ENCODE data around the gene TSPAN31.
A peak's percentile ranks its signal among the peaks of the same experiment; 100 is the strongest.
"Not testable (repeated sequence)": the region's sequence is repeated elsewhere in the genome, so short reads cannot be mapped to it uniquely, and the experiment has no call there.

TSPAN31 gene

DNA sequence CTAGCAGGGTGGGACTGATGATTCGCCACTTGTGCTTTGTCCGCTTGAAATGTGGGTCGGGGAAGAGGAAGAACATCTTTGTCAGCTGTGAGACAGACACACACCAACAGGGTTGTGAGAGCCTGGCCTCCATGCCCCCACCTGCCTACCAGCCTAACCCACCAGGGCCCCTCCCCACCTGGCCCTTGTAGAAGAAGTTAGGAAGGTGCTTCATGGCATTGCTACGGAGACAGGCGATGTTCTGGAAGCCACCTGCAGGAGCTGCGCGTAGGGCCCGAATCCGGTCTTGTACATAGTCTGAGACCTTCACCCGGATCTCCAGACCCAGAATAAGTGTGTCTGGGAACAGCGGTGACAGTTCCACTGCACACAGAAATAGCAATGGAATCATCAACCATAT, 24.8 kb downstream of the TSPAN31 start:
- no peak for DNase-seq

DNA sequence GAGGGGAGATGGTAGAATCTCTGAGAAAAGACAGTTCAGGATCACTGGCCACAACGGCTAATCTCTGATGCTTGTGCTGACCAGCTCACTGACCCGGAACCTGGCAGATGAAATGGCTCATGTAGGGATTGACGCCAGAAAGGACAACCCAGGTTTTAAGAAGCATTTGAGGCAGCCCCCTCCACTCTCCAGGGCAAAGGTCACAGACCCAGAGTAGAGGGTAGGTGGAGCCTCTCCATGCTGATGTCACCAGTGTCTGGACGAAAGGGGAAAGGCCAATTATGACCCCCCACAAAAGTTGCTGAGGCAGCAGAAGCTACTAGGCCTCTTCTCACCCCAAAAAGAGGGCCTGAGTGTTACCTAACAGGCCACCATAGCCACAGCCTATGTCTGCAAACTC, 25.9 kb downstream of the TSPAN31 start:
- no peak for DNase-seq

DNA sequence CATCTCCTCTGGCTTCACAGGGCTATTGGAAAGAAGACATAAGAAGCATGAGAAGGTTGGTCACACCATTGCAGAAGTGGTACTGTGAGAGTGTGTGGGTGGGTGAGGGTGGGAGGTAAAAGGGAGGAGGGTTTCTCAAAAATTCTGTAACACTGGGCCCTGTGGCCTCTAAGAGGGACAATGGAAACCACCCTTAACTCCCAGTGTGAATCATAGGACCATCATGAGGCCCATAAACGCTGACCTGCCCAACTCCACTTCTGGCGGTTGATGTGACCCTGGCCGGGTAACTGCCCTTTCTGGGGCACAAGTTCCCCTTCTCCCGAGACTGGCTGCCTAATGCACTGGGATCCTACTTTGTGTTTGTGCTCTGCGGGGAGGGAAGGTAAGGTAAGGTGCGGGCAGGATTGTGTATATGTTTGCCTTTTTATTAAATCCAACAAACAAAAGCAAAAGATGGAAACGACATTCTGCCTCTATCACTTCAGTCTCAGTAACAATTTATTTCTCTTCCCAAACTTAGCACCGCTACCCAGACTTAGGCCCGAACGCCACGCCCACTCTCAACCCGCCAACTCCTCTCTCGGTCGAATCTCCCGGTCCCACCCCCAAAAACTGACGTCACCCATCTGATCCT, 26.5 kb downstream of the TSPAN31 start:
- DNase-seq = peak; percentile 92

DNA sequence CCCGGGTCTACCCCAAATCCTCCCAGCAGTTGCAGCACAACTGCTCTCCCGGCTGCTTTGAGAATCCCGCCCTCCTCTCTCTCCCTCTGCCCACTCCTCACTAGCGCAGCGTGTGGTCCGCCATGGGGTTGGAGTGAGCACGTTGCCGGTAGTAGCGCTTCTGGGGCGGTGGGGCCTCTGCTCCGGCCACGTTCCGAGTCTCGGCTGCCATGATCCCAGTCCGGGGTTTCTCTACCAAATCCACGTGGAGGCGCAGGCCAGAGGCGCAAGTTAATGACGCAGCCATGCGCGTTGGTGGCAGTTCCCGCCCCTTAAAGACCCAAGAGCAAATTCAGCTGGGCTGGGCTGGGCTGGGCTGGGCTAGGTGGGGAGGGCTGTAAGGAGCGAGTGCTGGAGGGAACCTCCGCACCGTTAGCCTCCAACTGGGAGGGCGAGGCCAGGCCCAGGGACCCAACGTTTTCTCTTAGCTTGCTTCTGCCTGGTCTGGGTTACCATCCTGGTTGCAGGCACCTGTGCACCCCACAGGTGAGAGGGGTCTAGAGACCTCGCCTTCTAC, 27.1 kb downstream of the TSPAN31 start, which contains the start of gene METTL1:
METTL1 (minus strand) TSS at position 233 of the 556 bp plus-strand sequence; CDS start at position 211, 22 bp downstream.
- peak; percentile 95 for DNase-seq

DNA sequence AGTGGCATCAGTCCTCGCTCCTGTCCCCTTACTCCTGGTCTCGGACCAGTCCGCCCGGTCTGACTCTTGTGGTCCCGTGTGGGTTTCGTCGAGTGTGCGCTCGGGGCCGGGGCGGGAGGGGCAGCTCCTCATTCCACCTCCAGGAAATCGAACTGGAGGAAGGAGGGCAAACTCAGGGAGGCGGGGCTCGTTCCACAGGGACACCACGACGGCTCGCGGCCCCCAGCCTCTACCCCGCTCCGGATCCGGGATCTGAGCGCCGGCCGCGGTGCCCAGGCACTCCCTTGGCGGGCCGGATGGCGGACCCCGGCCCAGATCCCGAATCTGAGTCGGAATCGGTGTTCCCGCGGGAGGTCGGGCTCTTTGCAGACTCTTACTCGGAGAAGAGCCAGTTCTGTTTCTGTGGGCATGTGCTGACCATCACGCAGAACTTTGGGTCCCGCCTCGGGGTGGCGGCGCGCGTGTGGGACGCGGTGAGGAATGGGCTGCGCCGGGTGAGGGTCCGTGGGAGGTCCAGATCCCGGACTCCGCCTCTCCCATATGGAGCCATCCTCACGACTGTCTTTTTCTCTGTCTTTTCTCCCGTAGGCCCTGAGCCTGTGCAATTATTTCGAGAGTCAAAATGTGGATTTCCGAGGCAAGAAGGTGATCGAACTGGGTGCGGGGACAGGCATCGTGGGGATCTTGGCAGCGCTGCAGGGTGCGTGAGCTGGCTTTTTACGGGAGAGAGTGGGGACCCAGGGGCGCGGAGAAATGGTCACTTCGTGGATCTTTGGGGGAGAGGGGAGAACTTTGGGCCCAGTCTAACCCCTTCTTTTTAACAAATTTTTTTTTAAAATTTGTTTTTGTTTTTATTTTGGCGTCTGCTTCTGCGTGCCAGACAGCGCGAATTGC, 27.8 kb downstream of the TSPAN31 start, which contains the start of gene EEF1AKMT3:
EEF1AKMT3 (plus strand) TSS at position 186 of the 894 bp plus-strand sequence; CDS start at position 297, 111 bp downstream.
- peak; percentile 39 for DNase-seq

DNA sequence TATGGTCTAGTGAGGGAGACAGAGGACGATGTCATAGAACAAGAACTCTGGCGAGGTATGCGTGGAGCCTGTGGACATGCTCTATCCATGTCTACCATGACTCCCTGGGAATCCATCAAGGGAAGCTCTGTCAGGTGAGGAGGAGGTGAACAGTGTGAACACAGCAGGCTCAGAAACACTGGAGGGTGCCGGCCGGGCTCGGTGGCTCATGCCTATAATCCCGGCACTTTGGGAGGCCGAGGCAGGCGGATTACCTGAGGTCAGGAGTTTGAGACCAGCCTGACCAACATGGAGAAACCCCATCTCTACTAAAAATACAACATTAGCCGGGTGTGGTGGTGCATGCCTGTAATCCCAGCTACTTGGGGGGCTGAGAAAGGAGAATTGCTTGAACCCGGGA, 29.8 kb downstream of the TSPAN31 start:
- not testable (repeated sequence) for DNase-seq

DNA sequence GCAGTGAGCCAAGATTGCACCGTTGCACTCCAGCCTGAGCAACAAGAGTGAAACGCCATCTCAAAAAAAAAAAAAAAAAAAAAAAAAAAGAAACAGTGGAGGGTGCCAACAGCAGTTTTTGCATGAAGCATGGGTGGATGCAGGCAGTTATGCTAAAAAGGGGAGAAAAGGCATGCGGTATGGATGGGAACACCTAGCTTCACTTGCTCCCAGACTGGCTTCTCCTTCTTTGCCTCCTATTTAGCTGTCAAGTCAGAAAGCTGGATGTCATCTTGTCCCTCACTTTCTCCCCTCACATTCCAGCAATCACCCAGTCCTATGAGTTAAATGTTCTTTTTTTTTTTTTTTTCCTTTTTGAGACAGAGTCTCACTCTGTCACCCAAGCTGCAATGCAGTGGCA, 30.2 kb downstream of the TSPAN31 start:
- no peak for DNase-seq

DNA sequence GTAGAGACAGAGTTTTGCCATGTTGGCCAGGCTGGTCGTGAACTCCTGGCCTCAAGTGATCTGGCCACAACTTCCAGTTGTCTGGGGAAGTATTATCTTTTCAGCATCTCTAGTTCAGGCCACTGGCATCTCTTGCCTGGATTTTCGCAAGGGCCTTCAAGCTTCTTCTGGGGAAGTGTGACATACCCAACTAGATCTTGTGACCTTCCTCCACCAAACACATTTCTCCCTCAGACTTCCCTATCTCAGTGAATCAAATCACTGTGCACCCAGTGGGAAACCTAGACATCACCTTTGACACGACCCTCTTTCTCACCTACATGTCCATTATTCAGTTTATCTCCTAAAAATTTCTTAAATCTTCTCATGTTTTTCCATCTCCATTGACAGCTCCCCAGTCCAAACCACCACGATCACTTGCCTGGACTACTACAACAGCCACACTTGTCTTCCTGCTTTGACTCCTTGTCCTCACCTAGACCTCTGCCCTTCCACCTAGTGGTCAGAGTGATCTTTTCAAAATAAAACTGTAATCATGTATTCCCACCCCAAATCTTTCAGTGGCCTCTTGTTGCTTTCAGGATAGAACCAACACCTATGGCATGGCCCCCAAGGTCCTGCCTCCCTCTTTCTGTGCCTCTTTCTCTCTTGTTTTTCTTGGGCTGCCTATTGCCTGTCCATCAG, 30.9 kb downstream of the TSPAN31 start:
- no peak for DNase-seq

DNA sequence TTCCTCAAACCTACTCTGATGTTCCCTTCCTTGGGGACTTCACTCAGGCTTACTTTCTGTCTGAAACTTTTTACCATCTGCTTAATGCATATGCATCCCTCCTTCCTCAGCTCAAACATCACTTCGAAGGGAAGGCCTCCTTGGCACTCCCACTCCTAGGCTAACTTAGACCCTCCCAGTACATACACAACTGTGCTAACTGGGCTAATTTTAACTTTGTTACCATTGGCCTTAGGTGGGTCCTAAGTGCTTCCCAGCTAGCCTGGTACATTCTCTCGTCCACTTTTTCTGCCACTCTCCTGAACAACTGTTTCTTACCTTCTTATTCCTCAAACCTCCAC, 31.4 kb downstream of the TSPAN31 start:
- no peak for DNase-seq

DNA sequence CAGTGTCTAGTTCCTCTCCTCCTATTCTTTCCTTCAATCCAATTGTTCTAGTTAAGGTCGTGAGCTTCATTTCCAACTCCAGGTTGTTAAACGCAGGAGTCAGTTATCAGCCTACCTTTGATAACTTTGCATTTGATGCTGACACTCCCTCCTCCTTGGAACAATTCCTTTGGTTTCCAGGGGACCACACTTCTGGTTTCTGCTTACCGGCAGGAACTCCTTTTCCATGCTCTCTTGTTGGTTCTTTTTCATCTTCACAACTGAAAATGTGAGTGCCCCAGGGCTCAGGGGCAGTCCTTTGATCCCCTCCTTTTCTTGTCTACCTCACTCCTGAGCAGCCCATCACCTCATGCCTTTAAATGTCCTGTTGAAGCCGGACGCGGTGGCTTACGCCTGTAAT, 32.5 kb downstream of the TSPAN31 start:
- DNase-seq = no peak

DNA sequence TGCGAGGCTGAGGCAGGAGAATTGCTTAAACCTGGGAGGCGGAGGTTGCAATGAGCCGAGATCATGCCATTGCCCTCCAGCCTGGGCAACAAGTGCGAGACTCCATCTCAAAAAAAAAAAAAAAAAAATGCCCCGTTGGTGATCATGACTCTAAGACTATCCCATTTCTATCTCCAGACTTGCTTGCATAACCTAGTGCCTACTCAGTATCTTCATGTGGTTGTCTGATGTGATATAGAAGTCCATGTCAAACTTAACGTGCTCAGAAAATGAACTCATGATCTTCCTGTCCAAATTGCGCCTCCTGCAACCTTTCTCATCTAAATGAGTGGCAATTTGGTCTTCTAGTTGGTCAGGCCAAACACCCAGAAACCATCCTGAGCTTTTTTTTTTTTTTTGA, 33.1 kb downstream of the TSPAN31 start:
- no peak for DNase-seq

DNA sequence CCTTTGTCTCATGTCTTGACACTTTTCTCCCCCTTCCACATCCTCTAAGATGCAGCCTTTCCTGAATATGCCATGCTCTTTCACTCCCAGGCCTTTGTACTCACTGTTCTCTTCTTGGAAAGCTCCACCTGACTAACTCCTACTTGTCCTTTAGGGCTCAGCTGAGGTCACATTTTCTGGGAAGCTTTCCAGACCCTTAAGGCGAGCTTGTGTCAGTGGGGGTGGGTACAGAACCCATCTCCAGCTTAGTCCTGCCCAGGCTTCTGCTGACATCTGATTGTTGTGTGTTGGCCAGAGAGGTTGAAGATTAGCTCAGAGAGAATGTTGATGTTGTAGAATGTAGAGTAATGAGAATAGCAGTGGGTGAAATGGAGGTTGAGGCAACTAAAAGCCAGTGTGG, 34.9 kb downstream of the TSPAN31 start:
- no peak for DNase-seq

DNA sequence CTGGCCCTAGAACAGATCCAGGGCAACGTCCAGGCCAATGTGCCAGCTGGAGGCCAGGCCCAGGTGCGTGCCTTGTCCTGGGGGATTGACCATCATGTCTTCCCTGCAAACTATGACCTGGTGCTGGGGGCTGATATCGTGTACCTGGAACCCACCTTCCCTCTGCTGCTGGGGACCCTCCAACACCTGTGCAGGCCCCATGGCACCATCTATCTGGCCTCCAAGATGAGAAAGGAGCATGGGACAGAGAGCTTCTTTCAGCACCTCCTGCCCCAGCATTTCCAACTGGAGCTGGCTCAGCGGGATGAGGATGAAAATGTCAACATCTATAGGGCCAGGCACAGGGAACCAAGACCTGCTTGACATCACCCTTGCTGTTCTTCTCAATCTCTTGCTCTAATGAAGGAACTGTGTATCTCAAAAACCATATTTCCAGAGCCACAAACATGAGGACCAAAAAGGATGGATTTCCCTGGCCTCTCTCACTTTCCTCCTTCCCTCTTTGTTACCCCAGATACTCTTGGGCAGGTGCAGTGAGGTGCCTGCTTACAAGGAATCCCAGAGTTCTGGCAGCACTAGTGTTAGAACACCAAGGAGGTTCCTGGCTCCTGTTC, 35.6 kb downstream of the TSPAN31 start:
- DNase-seq = no peak

DNA sequence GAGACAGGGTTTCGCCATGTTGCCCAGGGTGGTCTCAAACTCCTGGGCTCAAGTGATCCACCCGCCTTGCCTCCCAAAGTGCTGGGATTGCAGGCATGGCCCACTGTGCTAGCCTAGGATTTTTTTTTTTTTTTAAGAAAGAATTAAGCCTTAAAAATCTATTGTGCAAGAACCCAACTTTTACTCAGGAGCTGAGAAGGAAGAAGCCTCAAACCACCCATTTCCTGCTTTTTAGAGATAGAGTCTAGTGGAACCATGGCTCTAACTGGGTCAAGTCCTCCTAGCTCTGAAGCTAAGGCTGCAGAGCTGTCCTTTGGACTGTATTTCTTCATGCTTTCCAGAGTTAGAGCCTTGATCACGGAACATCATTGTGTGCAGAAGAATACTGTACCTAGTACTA, 36.4 kb downstream of the TSPAN31 start:
- no peak for DNase-seq

DNA sequence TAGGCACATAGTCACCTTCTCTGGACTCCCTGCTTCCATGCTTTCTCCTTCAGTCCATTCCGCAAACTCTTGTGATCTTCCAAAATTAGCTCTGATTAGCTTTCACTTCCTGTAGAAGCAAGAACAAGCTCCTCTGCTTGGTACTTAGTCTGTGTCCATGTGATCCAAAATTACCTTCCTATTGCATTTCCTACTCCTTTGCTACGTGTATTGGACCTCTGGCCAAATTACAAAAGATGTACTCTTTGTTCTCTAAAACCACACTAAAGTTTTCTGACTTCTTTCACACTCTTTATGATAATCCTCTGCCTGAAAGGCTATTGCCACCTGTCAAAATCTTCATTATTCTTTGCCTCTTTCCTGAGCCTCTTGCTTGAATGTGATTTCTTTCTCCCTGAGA, 37.0 kb downstream of the TSPAN31 start:
- DNase-seq = no peak

DNA sequence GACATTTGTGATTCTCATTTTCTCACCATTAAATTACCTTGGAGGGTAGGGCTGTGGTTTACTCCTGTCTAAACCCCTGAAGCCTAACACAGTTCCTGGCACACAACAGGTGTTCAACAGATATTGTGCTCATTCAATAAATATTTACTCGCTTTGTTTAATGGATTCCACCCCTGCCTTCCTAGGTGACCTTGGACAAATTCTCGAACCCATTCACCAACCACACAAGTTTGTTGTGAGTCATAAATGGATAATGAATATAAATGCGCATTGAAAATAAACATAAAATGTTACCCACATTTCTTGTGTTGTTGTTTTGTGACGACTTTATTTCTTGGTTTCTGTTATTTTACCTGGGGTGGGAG, 37.4 kb downstream of the TSPAN31 start:
- DNase-seq = no peak

DNA sequence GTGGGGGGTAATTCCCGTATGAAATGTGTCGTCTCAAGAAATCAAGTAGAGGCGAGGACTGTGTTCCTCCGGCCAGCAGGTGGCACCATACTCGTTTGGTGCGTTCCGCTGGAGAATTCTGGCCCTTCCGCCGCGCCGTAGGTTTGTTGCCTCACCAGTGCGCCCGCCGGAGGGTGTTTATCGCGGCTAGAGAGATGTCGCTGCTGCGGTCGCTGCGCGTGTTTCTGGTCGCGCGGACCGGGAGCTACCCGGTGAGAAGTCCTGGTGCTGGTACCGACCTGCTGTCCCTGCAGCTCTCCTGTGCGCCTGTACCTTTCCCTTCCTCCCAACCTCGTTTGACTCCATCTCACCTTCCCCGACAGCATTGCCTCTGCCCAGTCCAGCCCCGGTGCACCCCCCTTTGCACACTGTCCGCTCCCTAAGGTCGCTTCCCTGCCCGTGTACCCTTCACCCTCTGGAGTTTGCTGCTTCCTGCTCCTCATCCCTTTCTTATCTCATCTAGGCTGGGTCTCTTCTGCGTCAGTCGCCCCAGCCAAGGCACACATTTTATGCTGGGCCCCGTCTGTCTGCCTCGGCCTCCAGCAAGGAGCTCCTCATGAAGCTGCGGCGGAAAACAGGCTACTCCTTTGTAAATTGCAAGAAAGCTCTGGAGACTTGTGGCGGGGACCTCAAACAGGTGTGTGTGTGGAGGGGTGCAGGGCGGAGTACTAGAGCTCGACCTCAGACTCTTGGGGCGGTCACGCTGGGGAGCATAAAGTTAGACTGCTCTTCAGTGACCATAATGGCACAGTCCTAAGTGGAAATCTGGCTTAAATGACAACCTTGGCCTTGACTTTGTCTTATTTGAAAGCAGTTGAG, 38.0 kb downstream of the TSPAN31 start, which contains the start of gene TSFM:
TSFM (plus strand) TSS at position 180 of the 858 bp plus-strand sequence; CDS start at position 195, 15 bp downstream.
- peak; percentile 92 for DNase-seq

DNA sequence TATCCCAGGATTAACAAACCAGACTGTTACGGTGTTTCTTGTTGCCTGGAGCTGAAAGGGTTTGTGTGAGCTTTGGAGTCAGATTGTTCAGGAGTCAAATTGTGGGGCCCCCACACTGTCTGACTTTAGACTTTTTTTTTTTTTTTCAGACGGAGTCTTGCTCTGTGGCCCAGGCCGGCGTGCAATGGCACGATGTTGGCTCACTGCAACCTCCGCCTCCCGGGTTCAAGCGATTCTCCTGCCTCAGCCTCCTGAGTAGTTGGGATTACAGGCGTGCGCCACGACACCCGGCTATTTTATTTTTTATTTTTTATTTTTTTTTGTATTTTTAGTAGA, 38.6 kb downstream of the TSPAN31 start:
- no peak for DNase-seq

DNA sequence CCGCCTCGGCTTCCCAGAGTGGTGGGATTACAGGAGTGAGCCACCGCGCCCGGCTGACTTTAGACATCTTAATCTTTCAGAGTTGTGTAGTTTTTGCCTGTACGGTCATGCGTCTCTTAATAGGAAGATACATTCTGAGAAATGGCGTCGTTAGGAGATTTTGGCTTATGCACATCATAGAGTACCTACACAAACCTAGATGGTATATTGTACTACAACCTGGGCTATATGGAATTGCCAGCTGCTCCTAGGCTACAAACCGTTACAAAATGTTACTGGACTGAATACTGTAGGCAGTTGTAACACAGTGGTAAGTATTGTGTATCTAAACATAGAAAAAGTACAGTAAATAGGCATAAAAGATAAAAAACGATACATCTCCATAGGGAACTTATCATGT, 39.0 kb downstream of the TSPAN31 start:
- no peak for DNase-seq

DNA sequence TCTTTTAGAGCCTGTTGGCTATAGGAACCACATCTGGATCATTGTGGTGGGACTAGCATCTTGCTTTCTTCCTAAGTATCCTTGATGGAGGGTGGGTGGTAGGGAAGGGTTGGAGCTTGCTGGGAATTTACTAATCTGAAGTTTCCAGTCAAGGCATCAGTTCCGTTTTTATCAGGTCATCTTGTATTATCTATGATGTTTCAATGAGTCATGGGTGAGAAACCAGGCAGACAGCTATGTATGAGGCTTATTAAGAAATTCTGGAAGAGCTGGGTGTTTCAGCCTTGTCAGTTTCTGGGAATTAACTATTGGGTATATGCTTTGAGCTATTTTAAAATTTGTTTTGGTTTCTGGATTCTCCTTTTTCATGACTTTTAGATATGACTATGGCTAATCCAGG, 49.1 kb downstream of the TSPAN31 start:
- DNase-seq = peak; percentile 85

DNA sequence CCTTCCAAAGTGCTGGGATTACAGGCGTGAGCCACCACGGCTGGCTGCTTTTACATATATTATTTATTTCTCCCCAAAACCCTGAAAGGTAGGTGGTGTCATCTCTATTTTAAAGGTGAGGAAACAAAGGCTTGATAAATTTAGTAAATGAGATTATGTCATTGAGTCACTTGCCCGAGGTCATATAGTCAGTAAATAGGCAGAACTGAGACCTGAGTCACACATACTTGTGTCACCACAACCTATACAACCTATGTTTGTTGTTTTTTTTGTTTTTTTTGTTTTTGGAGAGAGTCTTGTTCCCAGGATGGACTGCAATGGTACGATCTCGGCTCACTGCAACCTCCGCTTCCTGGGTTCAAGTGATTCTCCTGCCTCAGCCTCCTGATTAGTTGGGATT, 50.5 kb downstream of the TSPAN31 start:
- DNase-seq = no peak

DNA sequence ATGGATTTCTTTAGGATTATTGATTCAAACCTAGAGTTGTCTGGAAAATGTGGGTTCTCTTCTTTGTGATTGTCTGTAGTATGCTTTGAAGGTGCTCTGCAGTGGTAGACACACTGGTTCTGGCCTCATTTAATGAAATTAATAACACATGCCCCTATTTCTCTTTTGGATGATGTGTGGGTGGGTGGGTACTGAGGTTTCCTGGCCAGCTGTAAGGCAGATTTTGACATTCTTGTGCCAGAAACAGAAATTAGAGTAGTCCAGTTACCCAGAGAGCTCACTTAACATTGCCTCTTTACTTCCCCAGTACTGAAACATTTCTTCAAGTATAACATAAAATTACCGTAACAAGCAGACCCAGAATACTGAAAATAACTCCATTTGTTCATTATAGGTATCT, 52.2 kb downstream of the TSPAN31 start:
- DNase-seq = no peak
